ENCODE measurements around the gene KIAA2012.

GRCh38 chr2:202116691-202117090, 43.6 kb downstream of the KIAA2012 start:
- TF ChIP-seq EP300 (IDR thresholded peaks at IDR 0.05; ENCODE audit: borderline replicate concordance in 1 of 2, low read depth in 2 of 2, low read length in 2 of 2) (no peak), CTCF (IDR thresholded peaks at IDR 0.05; ENCODE audit: control extremely low read depth in 1 of 3, insufficient read depth in 1 of 3, low read depth in 1 of 3, low read length in 3 of 3) (no peak), BCL11A (IDR thresholded peaks at IDR 0.05; ENCODE audit: low read depth in 2 of 2, low read length in 2 of 2) (no peak)

Measured in H1 (cell line).